IPS DF 6.9 (cell line): ENCODE results near the gene PURA.

Source experiments
- DNase-seq: peaks from one replicate; pipeline ENCODE4 v3.0.0-alpha.2; 2013; ENCODE audit warnings: low read depth, low spot score
- H3K27ac ChIP-seq: one replicate; pipeline ENCODE4 v1.5.1; 2013; ENCODE audit warnings: low read length, control low read depth
- H3K27me3 ChIP-seq: 2 replicates; pipeline ENCODE4 v1.6.1; 2013; ENCODE audit warnings: mild to moderate bottlenecking, low read length; ENCODE audit not compliant: control insufficient read depth, insufficient read depth
- H3K36me3 ChIP-seq: 2 replicates; pipeline ENCODE4 v1.6.1; 2013; ENCODE audit warnings: low read length; ENCODE audit not compliant: control insufficient read depth, insufficient read depth
- H3K4me1 ChIP-seq: 2 replicates; pipeline ENCODE4 v1.6.1; 2013; ENCODE audit warnings: low read length; ENCODE audit not compliant: control insufficient read depth, insufficient read depth
- H3K4me3 ChIP-seq: 2 replicates; pipeline ENCODE4 v1.5.1; 2013; ENCODE audit warnings: mild to moderate bottlenecking, low read length
- H3K9me3 ChIP-seq: 2 replicates; pipeline ENCODE4 v1.6.1; 2013; ENCODE audit warnings: low read length, inconsistent platforms; ENCODE audit not compliant: control insufficient read depth, insufficient read depth
- WGBS: extraction: QIAGEN DNeasy Blood & Tissue Kit; methylation state at CpG from one replicate; pipeline ENCODE4 v1.1.7; 2013; ENCODE audit warnings: mixed read lengths, missing lambda C conversion rate; ENCODE audit not compliant: insufficient read length, insufficient coverage; 5-methylcytosine and 5-hydroxymethylcytosine counted together

The PURA gene

DNA sequence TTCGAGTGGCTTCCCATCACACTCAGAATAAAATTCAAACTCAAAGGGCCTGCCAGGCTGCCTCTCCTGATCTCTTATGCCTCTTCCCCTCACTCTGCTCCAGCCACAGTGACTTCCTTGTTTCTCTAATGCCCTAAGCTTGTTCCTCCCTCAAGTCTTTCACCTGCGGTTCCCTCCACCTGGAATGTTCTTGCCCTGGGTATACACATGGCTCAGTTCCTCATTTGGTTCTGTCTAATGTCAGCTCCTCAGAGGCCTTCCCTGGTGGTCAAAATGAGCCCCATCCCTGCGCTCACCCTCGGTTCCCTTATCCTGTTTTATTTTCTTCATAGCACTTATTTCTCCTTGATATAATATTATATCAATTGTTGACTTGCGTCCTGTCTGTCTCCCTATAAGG is 48.4 kb downstream of the PURA start:
- H3K4me3 ChIP-seq, result no peak overlapping the region
- no CpG with 5 or more reads among the region's 5 CpGs for WGBS
- no peak for DNase-seq

DNA sequence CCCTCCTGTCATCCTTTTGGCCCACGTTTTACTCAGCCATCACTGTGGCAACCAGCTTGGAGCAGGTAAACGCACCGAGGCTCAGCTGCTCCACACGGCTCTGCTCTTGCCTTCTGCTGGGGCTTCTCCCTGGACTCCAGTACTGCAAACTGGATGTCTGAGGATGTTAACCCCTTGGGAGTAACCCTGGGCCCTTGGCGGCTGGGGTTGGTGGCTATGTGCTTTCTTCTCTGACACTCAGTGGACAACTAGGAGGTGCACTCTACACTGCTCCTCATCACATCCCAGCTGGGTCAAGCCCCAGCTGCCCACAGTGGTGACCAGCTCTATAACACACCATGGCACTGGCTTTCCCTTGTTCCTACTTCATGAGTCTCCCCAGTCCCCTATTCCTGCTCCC is 48.9 kb downstream of the PURA start:
- no peaks in the 10 kb centered on the region for H3K27me3 ChIP-seq
- H3K9me3 ChIP-seq, result no peaks in the 10 kb centered on the region
- H3K4me1 ChIP-seq, result no peaks in the 10 kb centered on the region
- DNase-seq, result no peak
- H3K27ac ChIP-seq, result no peak overlapping the region
- no peaks in the 10 kb centered on the region for H3K36me3 ChIP-seq
- no peak overlapping the region for H3K4me3 ChIP-seq
- no CpG with 5 or more reads among the region's 5 CpGs for WGBS

More for the DNA sequence above, 48.4 kb downstream of the PURA start:
- no peaks in the 10 kb centered on the region for H3K9me3 ChIP-seq
- H3K36me3 ChIP-seq, result no peaks in the 10 kb centered on the region
- H3K27me3 ChIP-seq, result no peaks in the 10 kb centered on the region
- no peaks in the 10 kb centered on the region for H3K4me1 ChIP-seq
- H3K27ac ChIP-seq, result no peak overlapping the region

DNA sequence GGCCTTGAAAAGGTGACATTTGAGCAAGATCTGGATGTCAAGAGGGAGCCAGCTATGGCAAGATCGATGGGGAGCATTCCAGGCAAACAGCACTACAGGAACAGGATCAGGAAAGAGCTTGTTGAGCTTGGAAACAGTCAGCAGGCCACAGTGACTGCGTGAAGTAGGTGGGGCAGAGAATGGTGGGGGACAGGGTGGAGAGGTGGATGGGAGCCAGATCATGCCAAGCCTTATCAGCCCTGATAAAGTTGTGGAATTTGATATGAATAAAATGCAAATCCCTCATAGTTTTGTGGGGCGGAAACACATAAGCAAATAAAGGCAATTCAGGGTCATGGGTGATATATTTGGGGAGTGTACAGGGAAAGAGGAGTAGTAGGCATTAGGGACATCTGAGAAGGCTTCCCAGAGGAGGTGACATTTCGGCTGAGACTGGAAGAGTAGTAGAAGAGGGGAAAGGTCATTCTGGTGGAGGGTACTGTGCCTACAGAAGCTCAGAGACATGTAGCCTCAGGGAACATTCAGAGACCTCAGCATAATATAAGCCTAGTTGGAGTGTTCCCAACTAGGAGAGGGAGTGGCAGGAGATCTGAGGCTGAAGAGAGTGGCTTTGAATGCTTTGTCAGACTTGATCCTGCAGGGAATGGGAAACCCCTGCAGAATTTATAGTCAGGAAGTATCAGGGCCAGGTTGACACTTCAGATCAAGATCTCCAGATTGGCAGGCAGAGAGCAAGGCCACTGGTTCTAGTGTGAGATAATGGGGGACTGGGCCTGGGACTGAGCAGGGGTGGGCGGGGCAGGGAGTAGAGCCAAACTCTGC is 51.4 kb downstream of the PURA start:
- Histone ChIP-seq H3K27me3 (no peaks in the 10 kb centered on the region), H3K27ac (no peak overlapping the region), H3K9me3 (no peaks in the 10 kb centered on the region), H3K4me3 (no peak overlapping the region), H3K36me3 (no peaks in the 10 kb centered on the region), H3K4me1 (no peaks in the 10 kb centered on the region)
- no CpG with 5 or more reads among the region's 5 CpGs for WGBS
- no peak for DNase-seq

DNA sequence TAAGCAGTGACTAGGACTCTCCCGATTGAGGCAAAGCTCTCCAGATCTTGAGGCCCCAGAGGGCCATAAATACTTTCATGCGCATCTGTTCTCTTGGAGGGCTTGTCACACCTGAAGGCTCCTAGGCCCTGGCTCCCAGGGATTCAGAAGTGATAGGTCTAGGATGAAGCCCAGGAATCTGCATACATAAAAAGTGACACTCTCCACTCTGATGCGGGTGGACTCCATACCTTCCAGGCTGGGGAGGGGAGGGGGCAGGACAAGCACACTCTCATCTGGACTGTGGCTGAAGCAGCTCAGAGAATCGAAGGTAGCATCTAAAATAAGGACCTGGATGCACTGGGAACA is 52.0 kb downstream of the PURA start:
- Histone ChIP-seq H3K4me1 (no peaks in the 10 kb centered on the region), H3K36me3 (no peaks in the 10 kb centered on the region), H3K27me3 (no peaks in the 10 kb centered on the region), H3K4me3 (no peak overlapping the region), H3K9me3 (no peaks in the 10 kb centered on the region), H3K27ac (no peak overlapping the region)
- no peak for DNase-seq
- no CpG with 5 or more reads among the region's 4 CpGs for WGBS

DNA sequence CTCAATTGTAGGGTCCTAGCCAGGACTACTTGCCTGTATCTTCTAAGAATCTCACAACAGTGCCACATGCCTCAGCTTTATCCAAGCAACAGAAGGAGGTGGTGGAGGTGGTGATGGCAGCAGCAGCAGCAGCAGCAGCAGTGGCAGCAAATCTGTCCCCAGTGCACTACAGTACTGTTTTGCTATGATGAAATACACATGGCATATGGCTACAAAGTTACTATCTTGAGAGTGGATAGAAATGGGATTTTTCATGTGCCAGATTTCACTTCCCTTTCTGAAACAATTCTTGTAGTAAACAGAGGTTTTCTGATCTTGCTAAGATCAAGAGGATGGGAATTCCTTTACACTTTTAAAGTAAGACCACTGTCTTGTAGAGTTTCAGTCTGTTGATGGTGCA is 53.0 kb downstream of the PURA start:
- Histone ChIP-seq H3K36me3 (no peaks in the 10 kb centered on the region), H3K4me3 (no peak overlapping the region), H3K27me3 (no peaks in the 10 kb centered on the region), H3K4me1 (no peaks in the 10 kb centered on the region), H3K9me3 (no peaks in the 10 kb centered on the region), H3K27ac (no peak overlapping the region)
- DNase-seq, result no peak

DNA sequence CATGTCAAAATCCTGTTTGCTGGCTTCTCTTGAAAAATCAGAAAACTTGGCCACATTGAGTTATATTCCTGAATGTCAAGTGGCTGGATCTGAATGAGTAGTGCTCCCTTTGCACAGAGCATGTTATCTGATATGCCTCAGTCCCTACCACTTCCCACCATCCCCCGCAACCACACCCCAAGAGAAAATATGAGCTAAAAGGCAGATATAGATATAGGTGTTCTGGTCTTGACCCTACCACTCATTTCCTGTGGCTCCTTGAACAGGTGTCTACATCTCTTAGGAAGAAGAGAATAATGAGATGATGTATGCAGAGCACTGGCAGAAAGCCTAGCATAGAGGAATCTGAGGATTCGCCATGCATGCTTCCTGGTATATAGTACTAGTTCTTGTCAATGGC is 54.5 kb downstream of the PURA start:
- Histone ChIP-seq H3K4me1 (no peaks in the 10 kb centered on the region), H3K27me3 (no peaks in the 10 kb centered on the region), H3K27ac (no peak overlapping the region), H3K4me3 (no peak overlapping the region), H3K9me3 (no peaks in the 10 kb centered on the region), H3K36me3 (no peaks in the 10 kb centered on the region)
- WGBS, result no CpG with 5 or more reads among the region's 2 CpGs
- no peak for DNase-seq

DNA sequence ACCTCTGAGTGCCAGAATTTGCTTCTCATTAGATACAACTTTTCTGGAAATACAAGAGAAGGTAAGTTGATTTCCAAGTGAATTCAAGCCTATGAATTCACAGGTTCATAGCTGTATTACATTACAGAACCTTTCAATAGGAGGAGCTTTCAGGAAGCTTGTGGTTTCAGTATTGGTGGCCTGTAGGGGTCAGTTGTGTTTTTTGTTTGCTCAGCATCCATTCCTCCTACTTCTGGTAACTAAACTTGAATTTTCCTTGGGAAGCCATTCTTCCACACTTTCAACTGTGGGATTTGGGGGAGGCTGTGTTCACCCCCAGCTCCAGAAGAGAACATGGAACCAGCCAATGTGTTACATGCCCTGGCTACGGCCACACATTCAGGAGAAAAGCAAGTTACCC is 55.5 kb downstream of the PURA start:
- no peaks in the 10 kb centered on the region for H3K27me3 ChIP-seq
- H3K27ac ChIP-seq, result no peak overlapping the region
- no peak overlapping the region for H3K4me3 ChIP-seq
- no peaks in the 10 kb centered on the region for H3K4me1 ChIP-seq
- WGBS, result no CpG with 5 or more reads among the region's 1 CpG
- no peaks in the 10 kb centered on the region for H3K36me3 ChIP-seq
- DNase-seq, result no peak
- no peaks in the 10 kb centered on the region for H3K9me3 ChIP-seq

DNA sequence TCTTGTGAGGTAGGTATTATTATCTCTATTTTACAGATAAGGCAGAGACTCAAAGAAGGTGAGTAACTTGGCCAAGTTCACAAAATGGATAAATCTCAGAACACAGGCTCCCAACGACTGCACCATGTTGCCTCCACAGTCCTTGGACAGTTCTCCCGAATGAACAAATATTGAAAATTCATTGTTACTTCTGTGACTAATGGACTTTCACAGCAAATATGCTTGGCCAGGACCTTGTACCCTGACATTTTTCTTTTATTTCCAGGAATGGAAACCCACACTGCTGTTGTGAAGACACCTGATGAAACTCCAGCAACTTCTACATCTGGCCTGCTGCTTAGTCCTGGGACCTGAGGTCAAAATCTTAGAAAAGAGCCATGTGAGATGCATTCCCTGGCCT is 58.6 kb downstream of the PURA start:
- Histone ChIP-seq H3K27ac (no peak overlapping the region), H3K9me3 (no peaks in the 10 kb centered on the region), H3K27me3 (no peaks in the 10 kb centered on the region), H3K4me1 (no peaks in the 10 kb centered on the region), H3K36me3 (no peaks in the 10 kb centered on the region), H3K4me3 (no peak overlapping the region)
- no peak for DNase-seq
- WGBS, result no CpG with 5 or more reads among the region's 2 CpGs

DNA sequence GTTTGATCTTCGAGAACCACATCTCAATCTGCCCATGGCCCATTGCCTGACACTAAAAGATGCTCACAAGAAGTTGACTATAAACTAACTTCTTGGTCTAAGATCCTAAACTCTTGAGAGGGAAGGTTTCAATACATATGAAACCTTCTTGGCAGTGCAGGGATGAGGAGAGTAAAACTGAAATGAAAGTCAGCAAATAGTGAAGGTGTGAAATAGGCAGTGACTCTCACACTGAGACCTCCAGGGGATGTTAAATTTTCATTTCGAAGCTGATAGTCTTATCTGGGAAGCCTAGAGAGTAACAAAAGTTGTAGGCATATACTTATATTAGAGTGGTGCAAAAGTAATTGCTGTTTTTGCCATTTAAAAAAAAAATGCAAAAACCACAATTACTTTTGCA is 60.1 kb downstream of the PURA start:
- no peaks in the 10 kb centered on the region for H3K4me1 ChIP-seq
- no CpG with 5 or more reads among the region's 2 CpGs for WGBS
- no peaks in the 10 kb centered on the region for H3K9me3 ChIP-seq
- no peak for DNase-seq
- H3K4me3 ChIP-seq, result no peak overlapping the region
- H3K27me3 ChIP-seq, result no peaks in the 10 kb centered on the region
- no peak overlapping the region for H3K27ac ChIP-seq
- no peaks in the 10 kb centered on the region for H3K36me3 ChIP-seq

DNA sequence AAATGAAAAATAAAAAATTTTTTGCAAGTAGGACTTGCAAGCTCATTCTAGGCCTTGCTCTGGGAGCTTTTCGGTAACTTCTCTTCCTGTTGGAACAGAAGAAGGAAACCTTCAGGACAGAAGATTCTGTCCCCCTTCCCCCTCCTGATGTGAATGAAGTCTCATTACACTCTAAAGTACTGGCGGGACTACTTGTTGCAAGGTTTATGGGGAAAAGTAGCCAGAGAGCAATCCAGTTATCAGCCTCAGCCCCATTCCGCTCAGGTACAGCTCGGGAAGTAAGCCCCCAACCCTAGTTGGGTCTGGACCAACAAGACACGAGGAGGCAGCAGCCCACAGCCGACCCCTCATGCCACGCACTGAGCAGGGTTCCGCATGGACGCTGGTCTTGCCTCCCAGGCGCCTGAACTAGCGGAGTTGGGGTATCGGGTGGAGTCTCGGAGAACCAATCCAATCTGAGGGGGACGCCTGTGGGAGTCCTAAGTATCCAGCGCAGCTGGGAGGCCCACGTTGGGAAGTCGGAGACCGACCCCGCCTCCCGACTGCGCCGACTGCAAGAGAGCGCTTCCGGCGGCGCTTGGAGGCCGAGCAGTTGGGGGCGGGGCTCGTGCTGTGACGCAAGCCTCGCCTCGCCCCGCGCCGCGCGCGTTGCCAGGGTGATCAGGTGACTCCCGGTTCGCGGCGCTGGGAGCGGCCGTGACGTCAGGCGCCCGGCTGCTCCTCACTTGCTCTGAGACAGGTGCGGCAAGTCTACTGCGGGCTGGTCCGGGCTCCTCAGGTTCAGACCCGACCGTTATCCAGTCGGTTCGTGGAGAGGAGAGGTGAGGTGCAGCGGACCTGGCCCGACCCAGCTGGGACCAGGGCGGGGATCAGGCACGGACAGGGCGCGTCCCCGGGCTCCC is 60.8 kb downstream of the PURA start, which contains the start of gene CYSTM1:
Gene CYSTM1 (plus strand): TSS at position 724 of the 902 bp plus-strand sequence. CDS start 19,278 bp downstream, outside the sequence.
- WGBS, result no CpG with 5 or more reads among the region's 61 CpGs
- no peaks in the 10 kb centered on the region for H3K4me1 ChIP-seq
- no peak within 1 kb of the TSS for H3K27ac ChIP-seq
- H3K27me3 ChIP-seq, result no peaks in the 10 kb centered on the region
- no peaks in the 10 kb centered on the region for H3K9me3 ChIP-seq
- H3K4me3 ChIP-seq, result peak within 1 kb of the TSS; percentile 80
- DNase-seq, result peak; percentile 96
- no peaks in the 10 kb centered on the region for H3K36me3 ChIP-seq
